T-helper 2 cell treated with Interferon-gamma antibody and Interleukin-4, amounts not matched to agents 100 ng/mL and 5 ng/mL, for 36 hours (primary cell): ENCODE measurements around the gene CEP250. TPM values are rescaled to one million over a fixed set of nuclear protein-coding genes. Genes with fewer than 3 reads are reported as not detected.
"Not testable (repeated sequence)": the region's sequence is repeated elsewhere in the genome, so short reads cannot be mapped to it uniquely, and the experiment has no call there.

Experiments used
- intact Hi-C: fragments of 100-400 bp; cut with micrococcal nuclease; formaldehyde crosslinking; loops from one replicate; pipeline ENCODE4 v1.15.1; 2023
- total RNA-seq: library from RNA; stranded (reverse); gene quantifications from 2 replicates; pipeline ENCODE4 v1.2.3, GENCODE V29; 2022

Gene CEP250
- total RNA-seq, 1 donor from 2014 or later: 56.8 TPM

GRCh38 chr20:35517767-35518166 is 62.4 kb downstream of the CEP250 start:
- intact Hi-C loops: not testable (repeated sequence)

GRCh38 chr20:35518955-35519354 is 63.6 kb downstream of the CEP250 start:
- intact Hi-C loops: no loop called here

GRCh38 chr20:35523298-35523888 is 68.0 kb downstream of the CEP250 start:
- intact Hi-C loops: no loop called here

GRCh38 chr20:35525639-35526038 is 70.2 kb downstream of the CEP250 start:
- intact Hi-C loops: no loop called here

- intact Hi-C loops: no loop called here
Measured at GRCh38 chr20:35527122-35527769, 71.8 kb downstream of the CEP250 start.

- intact Hi-C loops: no loop called here
Measured at GRCh38 chr20:35529552-35529951, 74.2 kb downstream of the CEP250 start, which contains the start of gene C20orf173. TSS of gene C20orf173 (minus strand) at chr20:35529652. CDS start at chr20:35529373, 279 bp downstream.

- intact Hi-C loops: loop anchor here (5.0 kb wide), 2 partner anchors 233 to 1547 kb away; partner anchors contain the start of genes PHF20 and RALY
Measured at GRCh38 chr20:35539756-35540212, 84.4 kb downstream of the CEP250 start.

GRCh38 chr20:35541118-35541782 is 85.9 kb downstream of the CEP250 start:
- intact Hi-C loops: loop anchor here (1.0 to 5.0 kb wide), 4 partner anchors 51 to 1549 kb away; partner anchors contain the start of genes PHF20 and RALY

GRCh38 chr20:35541783-35542662 is 86.6 kb downstream of the CEP250 start, which contains the start of gene ERGIC3:
TSS of gene ERGIC3 (plus strand) at chr20:35542078. CDS start at chr20:35542098, 20 bp downstream.
- intact Hi-C loops: loop anchor here (1.0 to 5.0 kb wide), 5 partner anchors 52 to 1550 kb away; partner anchors contain the start of genes PHF20 and RALY

GRCh38 chr20:35542990-35543389 is 87.6 kb downstream of the CEP250 start:
- intact Hi-C loops: loop anchor here (1.0 to 5.0 kb wide), 3 partner anchors 73 to 1551 kb away; partner anchors contain the start of genes PHF20 and RALY

- intact Hi-C loops: loop anchor here (5.0 kb wide), 2 partner anchors 228 to 1552 kb away; partner anchors contain the start of genes PHF20 and RALY
Measured at GRCh38 chr20:35544436-35544835, 89.0 kb downstream of the CEP250 start.

GRCh38 chr20:35544941-35545340 is 89.5 kb downstream of the CEP250 start:
- intact Hi-C loops: loop anchor here (5.0 kb wide), 2 partner anchors 227 to 1553 kb away; partner anchors contain the start of genes PHF20 and RALY

- intact Hi-C loops: no loop called here
Measured at GRCh38 chr20:35546127-35546526, 90.7 kb downstream of the CEP250 start.

GRCh38 chr20:35547329-35547728 is 91.9 kb downstream of the CEP250 start:
- intact Hi-C loops: no loop called here

GRCh38 chr20:35551503-35551902 is 96.1 kb downstream of the CEP250 start:
- intact Hi-C loops: no loop called here

GRCh38 chr20:35552914-35553313 is 97.5 kb downstream of the CEP250 start:
- intact Hi-C loops: no loop called here

- intact Hi-C loops: not testable (repeated sequence)
Measured at GRCh38 chr20:35555461-35555860, 100.1 kb downstream of the CEP250 start.

- intact Hi-C loops: no loop called here
Measured at GRCh38 chr20:35555951-35556645, 100.7 kb downstream of the CEP250 start.

GRCh38 chr20:35556871-35557270 is 101.5 kb downstream of the CEP250 start:
- intact Hi-C loops: no loop called here

- intact Hi-C loops: no loop called here
Measured at GRCh38 chr20:35558451-35558850, 103.1 kb downstream of the CEP250 start.
